Tongue (tissue), 2 donors: ENCODE data around the gene MRGPRG. TPM values are rescaled to one million over a fixed set of nuclear protein-coding genes. Genes with fewer than 3 reads are reported as not detected.
"Not testable (repeated sequence)": the region's sequence is repeated elsewhere in the genome, so short reads cannot be mapped to it uniquely, and the experiment has no call there.

ENCODE experiments used
- DNase-seq: peaks from one replicate; pipeline ENCODE4 v3.0.0-alpha.2; 2015
- total RNA-seq: library from RNA; depleted of rRNA; stranded (reverse); fragments of >200 nt; gene quantifications from one replicate; pipeline ENCODE4 v1.2.3, GENCODE V29; 2014

MRGPRG gene, protein sequence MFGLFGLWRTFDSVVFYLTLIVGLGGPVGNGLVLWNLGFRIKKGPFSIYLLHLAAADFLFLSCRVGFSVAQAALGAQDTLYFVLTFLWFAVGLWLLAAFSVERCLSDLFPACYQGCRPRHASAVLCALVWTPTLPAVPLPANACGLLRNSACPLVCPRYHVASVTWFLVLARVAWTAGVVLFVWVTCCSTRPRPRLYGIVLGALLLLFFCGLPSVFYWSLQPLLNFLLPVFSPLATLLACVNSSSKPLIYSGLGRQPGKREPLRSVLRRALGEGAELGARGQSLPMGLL
- total RNA-seq: not detected

DNA sequence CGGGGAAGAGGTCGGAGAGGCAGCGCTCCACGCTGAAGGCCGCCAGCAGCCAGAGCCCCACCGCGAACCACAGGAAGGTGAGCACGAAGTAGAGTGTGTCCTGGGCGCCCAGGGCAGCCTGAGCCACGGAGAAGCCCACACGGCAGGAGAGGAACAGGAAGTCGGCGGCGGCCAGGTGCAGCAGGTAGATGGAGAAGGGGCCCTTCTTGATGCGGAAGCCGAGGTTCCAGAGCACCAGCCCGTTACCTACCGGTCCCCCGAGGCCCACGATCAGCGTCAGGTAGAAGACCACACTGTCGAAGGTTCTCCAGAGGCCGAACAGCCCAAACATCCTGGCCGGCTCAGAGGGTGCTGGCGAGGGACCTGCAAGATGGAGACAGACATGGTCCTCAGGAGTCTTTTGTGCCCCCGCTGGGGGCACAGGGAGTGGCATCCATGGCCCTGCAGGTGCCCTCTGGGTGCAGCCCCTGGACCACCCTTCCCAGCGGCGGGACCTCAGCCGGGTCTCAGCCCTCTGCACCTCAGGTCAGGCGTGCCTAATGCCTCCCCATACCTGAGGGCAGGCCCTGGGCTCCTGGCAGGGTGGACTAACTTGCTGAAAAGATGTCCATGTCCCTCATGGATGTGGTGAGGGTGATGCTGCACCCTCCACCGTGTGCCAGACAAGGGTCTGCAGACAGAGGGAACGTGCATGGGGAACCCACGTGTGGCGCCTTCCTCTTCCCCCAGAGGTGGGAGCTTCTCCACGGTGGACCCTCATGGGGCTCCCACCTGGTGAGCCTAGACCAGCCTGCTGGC is at the start of gene MRGPRG:
Gene MRGPRG, minus strand, starts transcription at position 331 of the 798 bp plus-strand sequence. Its CDS starts 0 bp downstream, at position 331.
- no peak for DNase-seq

DNA sequence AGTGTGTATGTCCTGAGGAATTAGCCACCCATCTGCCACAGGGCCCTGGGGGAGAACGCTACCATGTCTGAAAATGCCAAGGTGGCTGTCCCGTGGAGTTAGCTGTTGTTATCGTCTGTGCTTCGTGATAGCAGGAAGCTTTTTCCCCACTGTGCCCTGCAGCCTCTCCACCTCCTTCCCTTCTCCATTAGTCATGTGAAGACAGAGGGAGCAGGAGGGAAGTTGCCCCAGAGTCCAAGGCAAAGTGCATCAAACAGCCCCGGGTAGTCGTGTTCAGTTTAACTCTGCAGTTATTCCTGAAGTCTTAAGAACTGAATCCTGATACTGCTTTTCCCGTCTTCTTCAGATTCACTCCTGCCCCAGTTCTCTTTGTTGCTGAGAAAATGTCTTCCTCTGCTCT is 43.9 kb upstream of the MRGPRG start:
- not testable (repeated sequence) for DNase-seq

DNA sequence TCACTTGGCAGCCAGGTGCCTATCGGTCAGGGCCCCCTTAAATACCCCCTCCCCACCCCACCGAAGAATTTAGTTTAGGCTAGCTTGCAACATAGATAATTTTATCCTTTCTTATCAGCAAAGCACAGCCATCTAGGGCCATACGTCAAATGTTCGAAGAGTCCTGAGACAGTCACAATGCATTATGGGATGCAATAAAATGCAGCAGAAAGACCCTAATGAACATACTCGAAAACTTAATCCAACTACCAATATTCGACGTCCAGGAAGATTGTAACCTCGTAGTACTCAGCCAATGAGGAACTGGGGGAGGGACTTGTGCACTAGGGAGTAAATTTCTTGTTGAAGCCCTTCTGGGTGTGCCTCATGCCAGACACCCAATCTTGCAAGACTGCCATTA is 43.2 kb upstream of the MRGPRG start:
- not testable (repeated sequence) for DNase-seq

DNA sequence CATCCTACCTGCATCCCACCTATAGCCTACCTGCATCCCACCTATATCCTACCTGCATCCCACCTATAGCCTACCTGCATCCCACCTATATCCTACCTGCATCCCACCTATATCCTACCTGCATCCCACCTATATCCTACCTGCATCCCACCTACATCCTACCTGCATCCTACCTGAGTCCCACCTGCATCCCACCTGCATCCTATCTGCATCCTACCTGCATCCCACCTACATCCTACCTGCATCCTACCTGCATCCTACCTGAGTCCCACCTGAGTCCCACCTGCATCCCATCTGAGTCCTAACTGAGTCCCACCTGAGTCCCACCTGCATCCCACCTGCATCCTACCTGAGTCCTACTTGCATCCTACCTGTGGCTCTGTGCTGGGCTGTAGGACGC is 38.9 kb upstream of the MRGPRG start:
- not testable (repeated sequence) for DNase-seq

DNA sequence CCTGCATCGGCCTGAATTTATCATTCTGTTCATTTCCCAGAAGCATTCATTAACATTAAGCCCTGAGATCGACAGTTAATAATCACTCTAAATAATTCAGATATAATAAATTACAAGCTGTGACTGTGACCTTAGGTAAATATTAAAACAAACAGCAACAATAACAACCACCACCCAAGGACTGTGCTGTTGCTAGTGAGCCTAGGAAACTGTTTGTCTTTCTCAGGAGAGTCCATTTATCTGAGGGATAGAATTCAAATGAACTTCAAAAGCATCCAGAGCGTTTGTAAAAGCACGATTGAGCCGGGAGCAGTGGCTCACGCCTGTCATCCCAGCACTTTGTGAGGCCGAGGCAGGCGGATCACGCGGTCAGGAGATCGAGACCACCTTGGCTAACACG is 36.6 kb upstream of the MRGPRG start:
- DNase-seq: not testable (repeated sequence)

DNA sequence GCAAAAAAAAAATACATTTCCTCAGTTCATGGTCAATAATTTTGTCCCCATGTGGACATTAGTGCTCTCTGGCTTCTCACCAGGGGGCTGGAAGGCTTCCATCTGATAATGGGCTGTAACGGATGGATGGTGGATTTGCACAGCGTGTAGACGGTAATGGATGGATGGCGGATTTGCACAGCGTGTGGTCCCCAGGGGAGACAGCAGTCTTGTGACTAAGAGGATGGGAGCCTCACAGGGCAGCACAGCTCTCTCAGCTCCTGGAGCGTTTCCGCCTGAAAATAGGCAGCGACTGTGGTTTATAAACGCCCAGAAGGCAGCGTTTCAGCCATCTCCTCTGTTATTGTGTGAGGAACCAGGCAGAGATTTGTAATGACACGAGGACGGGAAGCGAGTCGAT is 36.2 kb upstream of the MRGPRG start:
- not testable (repeated sequence) for DNase-seq

DNA sequence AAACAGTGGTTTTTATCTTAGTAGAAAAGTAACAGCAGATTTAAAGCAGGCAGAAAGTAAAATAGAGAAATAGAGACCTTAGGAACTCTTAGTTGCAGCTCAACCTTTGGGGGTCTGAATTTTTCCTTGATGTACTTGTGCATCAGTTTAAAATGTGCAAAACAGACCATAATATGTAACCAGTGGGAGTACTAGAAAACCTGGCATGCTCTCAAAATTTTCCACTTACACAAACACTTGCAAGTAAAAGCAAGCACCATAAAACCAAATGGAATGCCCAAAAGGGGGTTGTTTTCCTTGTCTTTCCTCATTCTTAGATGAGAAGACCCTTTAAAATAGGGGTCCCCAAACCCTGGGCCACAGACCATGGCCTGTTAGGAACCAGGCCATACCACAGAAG is 26.5 kb upstream of the MRGPRG start:
- no peak for DNase-seq

DNA sequence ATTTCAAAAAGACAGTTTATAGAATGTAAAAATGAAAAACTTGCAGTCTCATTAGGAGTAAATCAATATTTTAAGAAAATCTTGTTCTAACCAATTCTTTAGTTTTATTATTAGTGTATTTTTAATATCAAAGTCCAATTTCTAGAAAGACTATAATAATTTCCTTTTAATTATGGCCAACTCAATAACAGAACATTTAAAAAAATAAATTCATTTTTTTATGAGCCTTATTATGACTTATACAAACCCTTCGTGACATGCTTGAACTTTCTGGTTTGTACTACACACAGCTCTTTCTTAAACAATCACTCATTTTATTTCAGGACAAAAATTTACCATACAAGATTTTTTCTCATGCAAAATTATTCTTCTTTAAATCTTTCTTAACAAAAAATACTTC is 25.3 kb upstream of the MRGPRG start:
- DNase-seq: no peak

DNA sequence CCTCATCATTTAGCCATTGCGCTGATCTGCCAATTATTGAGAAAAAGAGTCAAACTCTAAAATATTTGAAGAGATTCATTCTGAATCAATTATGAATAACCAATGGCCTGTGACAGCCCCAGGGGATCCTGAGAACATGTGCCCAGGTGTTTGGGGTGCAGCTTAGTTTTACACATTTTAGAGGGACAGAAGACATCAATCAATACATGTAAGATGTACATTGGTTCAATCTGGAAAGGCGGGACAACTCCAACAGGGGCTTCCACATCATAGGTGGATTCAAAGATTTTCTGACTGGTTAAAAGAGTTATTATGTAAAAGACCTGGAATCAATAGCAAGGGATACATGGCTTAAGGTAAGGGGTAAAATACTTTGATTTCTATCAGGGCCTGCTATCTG is 18.5 kb upstream of the MRGPRG start:
- DNase-seq: no peak

DNA sequence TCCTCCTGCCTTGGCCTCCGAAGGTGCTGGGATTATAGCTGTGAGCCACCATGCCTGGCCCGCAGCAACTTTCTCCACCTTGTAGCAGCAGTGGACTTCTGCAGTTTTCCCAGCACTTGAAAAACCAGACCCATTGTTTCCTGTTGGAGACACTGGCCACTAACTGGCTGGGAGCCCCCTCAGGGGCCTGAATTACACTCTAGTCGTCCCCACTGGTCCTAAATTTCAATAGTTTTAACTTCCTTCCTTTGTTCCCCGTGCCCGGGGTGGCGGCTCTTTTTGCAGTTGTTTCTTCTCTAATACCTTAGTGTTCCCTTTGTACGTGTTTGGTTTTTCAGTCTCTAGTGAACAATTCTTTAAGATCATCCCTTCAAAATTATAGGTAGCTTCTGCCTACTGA is 16.2 kb upstream of the MRGPRG start:
- no peak for DNase-seq

DNA sequence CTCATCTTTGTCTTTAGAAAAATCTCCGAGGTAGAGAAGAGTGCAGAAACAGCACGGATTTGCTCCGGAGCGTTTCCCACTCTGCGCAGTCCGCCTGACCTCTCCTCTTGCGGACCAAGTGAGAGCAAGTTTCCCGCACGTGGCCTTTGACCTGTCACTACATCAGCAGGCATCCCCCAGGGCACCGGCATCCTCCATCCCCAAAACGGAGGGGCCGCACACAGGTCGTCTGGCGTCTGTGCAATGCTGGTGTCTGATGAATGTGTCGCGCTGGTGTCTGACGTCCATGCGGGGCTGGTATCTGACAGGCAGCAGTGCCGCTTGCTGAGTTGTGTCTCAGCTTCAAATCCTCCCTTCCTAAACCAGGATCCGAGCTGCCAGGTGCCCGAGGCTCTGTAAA is 14.3 kb upstream of the MRGPRG start:
- no peak for DNase-seq

DNA sequence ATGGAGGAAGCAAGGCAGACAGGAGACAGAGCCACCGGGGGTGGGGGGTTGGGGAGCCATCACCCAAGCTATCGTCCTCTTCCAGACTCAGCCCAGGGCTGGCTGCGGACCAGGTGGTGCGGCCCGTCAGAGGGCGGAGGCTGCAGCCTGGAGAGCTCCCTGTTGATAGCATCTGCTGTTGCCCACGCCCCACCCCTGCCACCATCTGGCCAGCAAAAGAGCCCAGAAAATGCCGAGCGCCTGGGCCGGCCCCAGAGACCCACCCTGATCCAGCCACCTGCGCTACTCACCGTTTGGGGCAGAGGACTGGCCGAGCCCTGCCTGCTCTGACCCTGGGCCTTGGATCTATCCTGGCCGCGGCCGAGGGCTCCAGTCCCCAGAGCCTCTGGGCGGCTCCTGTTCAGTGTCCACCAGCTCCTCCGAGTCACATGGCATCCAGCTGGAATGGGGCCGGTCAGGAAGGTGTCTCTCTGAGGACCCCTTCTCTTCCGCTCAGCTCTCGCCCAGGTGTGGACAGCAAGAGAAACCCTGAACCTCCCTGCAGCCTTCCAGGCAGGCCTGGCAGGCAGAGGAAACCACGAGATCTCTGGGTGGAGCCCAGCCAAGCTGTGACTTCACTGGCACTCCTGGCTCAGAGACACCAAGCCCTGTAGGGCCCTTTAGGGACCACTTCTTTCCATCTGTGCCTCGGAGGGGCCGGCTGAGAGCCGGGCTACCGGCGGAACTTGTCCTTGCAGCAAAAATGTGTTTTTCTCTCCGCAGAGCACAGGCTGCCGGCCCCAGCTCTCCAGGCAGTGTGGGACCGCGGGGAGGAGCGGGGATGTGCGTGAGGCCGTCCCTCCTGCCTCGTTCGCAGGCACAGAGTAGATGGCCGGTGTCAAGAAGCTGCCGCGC is 13.5 kb upstream of the MRGPRG start, which contains the start of gene MRGPRE:
Gene MRGPRE, minus strand, starts transcription at position 567 of the 894 bp plus-strand sequence. CDS start 3,618 bp downstream, outside the sequence.
- DNase-seq: peak; percentile 38

DNA sequence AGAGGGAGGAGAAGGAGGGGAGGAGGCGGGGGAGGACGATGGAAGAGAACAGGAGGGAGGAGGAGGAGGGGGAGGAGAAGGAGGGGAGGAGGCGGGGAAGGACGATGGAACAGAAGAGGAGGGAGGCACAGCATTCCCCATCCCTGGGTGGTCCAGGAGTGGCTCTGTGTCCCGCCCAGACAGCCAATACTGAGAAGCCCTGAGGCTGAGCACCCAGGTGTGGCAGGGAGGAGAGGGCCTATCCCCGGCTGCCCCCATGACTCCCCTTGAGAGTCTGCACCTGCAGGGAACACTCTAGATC is 12.9 kb upstream of the MRGPRG start:
- DNase-seq: no peak

DNA sequence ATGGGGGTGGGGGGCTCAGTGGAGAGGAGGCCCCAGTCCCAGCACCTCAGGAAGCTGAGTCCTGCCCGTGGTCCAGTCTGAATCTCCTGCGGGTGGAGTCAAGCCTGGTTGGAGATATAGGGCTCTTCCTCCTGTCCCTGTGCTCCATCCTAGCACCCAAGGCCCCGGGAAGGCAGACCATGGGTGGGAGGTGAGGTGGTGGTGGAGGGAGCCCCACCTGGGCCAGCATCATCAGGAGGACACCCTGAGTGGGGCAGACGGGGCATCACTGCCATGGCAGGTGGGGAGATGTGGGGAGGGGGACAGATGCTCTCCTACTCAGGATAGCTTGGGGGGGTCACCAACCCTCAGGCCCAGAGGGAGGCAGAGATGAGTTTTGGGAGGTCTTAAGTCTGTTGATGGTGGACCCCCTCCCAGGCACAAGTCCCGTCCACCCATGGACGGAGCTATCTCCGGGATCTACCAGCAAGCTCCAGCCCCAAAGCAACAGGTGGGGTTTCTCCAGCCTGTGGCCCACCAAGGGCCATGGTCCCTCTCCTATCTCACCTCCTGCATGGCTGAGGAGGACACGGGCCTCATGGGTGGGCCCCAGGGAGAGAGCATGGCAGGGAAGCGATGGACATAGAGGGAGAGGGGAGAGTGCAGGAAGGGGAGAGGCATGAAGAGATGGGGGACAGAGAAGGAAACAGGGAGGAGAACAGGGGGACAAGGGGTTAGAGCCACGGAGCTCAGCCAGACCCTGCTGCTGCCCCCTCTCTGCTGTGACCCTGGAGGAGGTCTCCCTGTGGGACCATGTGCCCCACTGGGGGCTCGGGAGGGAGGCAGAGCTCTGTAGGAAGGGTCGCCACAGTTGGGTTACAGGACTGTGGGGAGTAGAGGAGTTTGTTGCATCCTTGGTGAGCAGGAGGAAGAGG is 12.3 kb upstream of the MRGPRG start:
- DNase-seq: no peak

DNA sequence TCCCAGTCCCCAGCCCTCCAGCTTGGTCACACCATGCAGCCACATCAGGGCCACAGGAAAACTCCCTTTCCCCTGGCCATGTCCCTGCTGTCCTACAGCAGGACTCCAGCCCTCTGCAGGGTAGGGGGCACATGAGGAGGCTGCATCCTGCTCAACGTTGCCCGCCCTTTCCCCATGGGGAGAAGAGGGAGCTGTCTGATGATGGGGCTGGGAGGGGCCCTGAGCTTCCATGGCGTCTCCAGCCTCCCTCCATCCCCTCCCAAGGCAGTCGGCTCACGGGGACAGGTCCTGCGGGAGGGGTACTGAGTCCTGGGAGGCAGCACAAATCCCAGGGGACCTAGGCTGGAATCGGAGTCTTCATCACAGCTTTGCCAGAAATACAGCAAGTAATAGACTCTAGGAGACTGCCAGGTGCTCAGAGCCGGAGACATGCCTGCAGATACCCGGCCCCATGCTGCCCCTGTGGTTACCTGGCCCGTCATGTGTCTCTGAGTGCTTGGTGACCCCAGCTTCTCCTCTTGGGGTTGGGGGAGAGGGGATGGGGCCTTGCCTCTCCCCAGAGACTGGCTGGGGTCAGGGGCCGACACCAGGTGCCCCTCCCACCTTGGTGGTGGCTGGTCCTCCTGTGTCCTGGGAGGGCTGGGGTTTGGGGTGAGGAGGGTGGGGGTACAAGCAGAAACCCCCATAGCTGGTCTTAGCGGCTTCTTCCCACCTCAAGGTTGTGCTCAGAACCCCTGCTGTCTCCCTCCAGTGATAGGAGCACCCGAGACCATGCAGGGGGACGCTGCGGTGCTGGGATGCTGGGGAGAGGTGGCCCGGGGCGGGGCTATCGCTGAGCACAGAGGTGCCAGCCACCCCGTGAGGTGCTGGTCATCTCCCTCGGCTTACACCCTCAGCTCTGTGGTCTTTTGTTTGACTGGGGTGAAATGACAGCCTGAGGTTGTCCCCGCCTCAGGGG is 11.3 kb upstream of the MRGPRG start:
- no peak for DNase-seq

DNA sequence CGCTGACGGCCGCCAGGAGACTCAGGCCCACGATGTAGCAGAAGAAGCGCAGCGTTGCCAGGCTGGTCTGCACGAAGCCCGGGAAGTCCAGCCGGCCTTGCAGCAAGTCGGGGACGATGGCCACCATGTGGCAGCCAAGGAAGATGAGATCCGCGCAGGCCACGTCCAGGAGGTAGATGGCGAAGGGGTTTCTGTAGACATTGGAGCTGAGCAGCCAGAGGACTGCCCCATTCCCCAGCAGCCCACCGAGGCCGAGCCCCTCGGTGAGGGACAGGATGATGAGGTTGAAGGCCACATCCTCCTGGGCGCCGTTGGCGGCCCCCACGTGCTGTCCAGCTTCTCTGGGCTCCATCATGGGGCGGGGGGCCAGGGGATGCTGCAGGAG is 9.8 kb upstream of the MRGPRG start:
- no peak for DNase-seq

DNA sequence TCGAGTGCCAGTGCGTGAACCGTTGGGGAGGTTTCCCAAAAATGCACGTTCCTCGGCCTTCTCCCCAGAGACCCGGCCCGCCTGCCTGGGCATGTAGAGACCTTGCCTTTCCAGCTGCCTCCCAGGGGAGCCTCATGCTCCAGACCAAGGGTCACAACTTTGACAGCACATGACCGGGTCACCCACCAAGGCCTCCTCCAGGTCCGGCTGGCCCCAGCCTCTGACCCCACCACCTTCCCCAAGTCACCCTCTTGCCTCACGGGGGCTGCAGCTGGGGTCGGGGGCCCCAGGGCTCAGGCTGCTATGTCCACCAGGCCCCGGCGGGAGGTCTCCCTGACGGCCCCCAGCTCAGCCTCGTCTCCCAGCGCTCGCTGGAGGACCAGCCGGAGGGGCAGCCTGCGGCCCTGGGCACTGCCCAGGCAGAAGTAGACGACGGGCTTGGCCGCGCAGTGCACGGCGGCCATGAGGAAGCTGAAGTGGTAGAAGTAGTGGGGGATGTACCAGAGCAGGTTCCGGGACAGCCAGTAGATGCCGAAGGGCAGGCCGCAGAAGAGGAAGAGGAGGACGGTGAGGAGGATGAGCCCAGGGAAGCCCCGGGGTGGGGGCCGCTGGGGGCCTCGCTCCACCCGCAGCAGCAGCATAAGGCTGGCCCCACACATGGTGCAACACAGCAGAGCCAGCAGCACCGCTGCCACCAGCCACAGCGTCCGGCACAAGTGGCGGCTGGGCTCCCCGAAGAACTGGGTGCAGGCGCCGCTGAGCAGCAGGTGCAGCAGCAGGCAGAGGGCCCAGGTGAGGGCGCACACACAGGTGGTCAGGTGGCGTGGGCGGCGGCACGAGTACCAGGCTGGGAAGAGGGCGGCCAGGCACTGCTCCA is 9.2 kb upstream of the MRGPRG start:
- DNase-seq: no peak

DNA sequence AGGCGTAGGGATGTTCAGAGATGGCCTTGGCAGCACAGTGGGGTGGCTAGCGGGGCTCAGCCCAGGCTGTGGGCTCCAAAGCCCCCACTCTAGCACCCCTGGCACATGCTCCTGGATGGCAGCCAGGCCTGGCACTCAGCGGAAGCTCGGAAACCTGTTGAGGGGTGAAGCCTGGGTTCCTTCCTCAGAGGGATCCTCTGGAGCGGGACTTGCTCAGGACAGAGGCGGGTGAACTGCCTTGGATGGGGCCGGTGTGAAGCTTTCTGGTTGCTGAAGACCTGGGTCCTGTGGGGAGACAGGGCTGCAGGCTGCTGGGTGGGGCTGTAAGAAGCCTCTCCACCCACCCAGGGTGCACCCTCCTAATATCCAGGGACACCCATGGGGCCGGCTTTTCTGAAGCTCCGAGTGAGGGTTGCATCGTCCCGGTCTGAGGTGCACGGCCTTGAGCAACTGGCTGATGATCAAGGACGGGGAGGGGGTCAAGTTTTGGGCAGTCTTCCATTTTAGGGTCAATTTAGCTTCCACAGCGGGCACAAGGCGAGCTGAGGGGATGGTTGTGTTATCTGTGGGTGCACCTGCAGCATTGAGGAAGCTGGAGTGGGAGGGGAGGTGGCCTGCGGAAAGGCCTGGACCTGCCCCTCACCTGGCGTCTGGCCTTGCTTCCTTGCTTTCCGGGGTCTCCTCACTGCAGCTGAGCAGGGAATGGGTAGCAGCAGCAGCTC is 8.4 kb upstream of the MRGPRG start:
- DNase-seq: no peak
